KMS-11 (cell line): ENCODE data around the gene SELENOF.
"Not testable (repeated sequence)": the region's sequence is repeated elsewhere in the genome, so short reads cannot be mapped to it uniquely, and the experiment has no call there.

Experiments used
- H2AFZ ChIP-seq: fragments of 200-600 bp; sonication (generic); 2 replicates; pipeline ENCODE4 v1.6.1; 2016; ENCODE audit warnings: antibody characterized with exemption, mixed run types, low read depth
- H3K27ac ChIP-seq: fragments of 200-600 bp; sonication (generic); 2 replicates; pipeline ENCODE4 v1.6.1; 2016; ENCODE audit warnings: mild to moderate bottlenecking, mixed run types
- H3K27me3 ChIP-seq: fragments of 200-600 bp; sonication (generic); 2 replicates; pipeline ENCODE4 v1.6.1; 2017; ENCODE audit warnings: mild to moderate bottlenecking, low read depth, mixed run types, moderate library complexity; ENCODE audit not compliant: insufficient read depth
- H3K36me3 ChIP-seq: fragments of 200-600 bp; sonication (generic); 2 replicates; pipeline ENCODE4 v1.6.1; 2017; ENCODE audit warnings: mild to moderate bottlenecking, mixed run types; ENCODE audit not compliant: insufficient read depth
- H3K4me1 ChIP-seq: fragments of 200-600 bp; sonication (generic); 2 replicates; pipeline ENCODE4 v1.6.1; 2016; ENCODE audit warnings: mild to moderate bottlenecking, low read depth, mixed run types; ENCODE audit not compliant: poor library complexity, severe bottlenecking
- H3K4me2 ChIP-seq: fragments of 200-600 bp; sonication (generic); 2 replicates; pipeline ENCODE4 v1.7.0; 2016; ENCODE audit warnings: mild to moderate bottlenecking, mixed run types
- H3K4me3 ChIP-seq: fragments of 200-600 bp; sonication (generic); IDR thresholded peaks from 2 replicates; pipeline ENCODE4 v1.6.1; 2017; ENCODE audit warnings: low read depth, low read length, mixed read lengths; ENCODE audit not compliant: insufficient read depth
- H3K79me2 ChIP-seq: fragments of 200-600 bp; sonication (generic); 2 replicates; pipeline ENCODE4 v1.6.1; 2016; ENCODE audit warnings: low read depth, mixed run types; ENCODE audit not compliant: insufficient read depth
- H3K9ac ChIP-seq: fragments of 200-600 bp; sonication (generic); 2 replicates; pipeline ENCODE4 v1.6.1; 2016; ENCODE audit warnings: mild to moderate bottlenecking, mixed run types
- H4K20me1 ChIP-seq: fragments of 200-600 bp; sonication (generic); 2 replicates; pipeline ENCODE4 v1.6.1; 2016; ENCODE audit warnings: mild to moderate bottlenecking, mixed run types; ENCODE audit not compliant: insufficient read depth
- CTCF ChIP-seq: fragments of 200-600 bp; sonication (generic); conservative IDR thresholded peaks from 2 replicates; pipeline ENCODE4 v1.6.1; 2017; ENCODE audit warnings: low read depth, mild to moderate bottlenecking, antibody characterized with exemption, low read length, moderate library complexity, mixed read lengths

Gene SELENOF

GRCh38 chr1:86906419-86906818 is 7.5 kb downstream of the SELENOF start:
- Histone ChIP-seq H3K9ac (no peak overlapping the region), H3K27me3 (no peaks in the 10 kb centered on the region), H3K79me2 (peaks cover 68% of the 10 kb centered on the region), H2AFZ (no peak overlapping the region), H3K36me3 (no peaks in the 10 kb centered on the region; the same call in 1 of the 2 replicates), H3K27ac (no peak overlapping the region), H3K4me2 (no peak overlapping the region), H3K4me1 (no peaks in the 10 kb centered on the region), H3K4me3 (no peak overlapping the region), H4K20me1 (peaks cover 5% of the 10 kb centered on the region; the same call in 1 of the 2 replicates)
- no peak for TF ChIP-seq CTCF

- Histone ChIP-seq H3K4me3 (no peak overlapping the region), H3K4me2 (no peak overlapping the region), H3K36me3 (no peaks in the 10 kb centered on the region; the same call in 1 of the 2 replicates), H3K9ac (no peak overlapping the region), H3K79me2 (peaks cover 63% of the 10 kb centered on the region), H3K27me3 (no peaks in the 10 kb centered on the region), H4K20me1 (peaks cover 5% of the 10 kb centered on the region; the same call in 1 of the 2 replicates), H3K4me1 (no peaks in the 10 kb centered on the region), H3K27ac (no peak overlapping the region), H2AFZ (no peak overlapping the region)
- no peak for TF ChIP-seq CTCF
These were observed 8.1 kb downstream of the SELENOF start for GRCh38 chr1:86905875-86906274.

- not testable (repeated sequence) for H4K20me1 ChIP-seq, H3K27me3 ChIP-seq, H3K4me2 ChIP-seq, H3K4me1 ChIP-seq, H3K9ac ChIP-seq, H3K4me3 ChIP-seq, H3K36me3 ChIP-seq, H2AFZ ChIP-seq, H3K27ac ChIP-seq, H3K79me2 ChIP-seq
These were observed 14.5 kb downstream of the SELENOF start for GRCh38 chr1:86899401-86899800.

GRCh38 chr1:86888327-86888726 is 25.6 kb downstream of the SELENOF start:
- no peaks in the 10 kb centered on the region for H3K27me3 ChIP-seq
- H3K79me2 ChIP-seq: no peaks in the 10 kb centered on the region
- H3K4me1 ChIP-seq: peaks cover 10% of the 10 kb centered on the region
- no peaks in the 10 kb centered on the region for H3K36me3 ChIP-seq
- H3K4me2 ChIP-seq: no peak overlapping the region
- no peak overlapping the region for H3K9ac ChIP-seq
- H3K27ac ChIP-seq: no peak overlapping the region
- H3K4me3 ChIP-seq: no peak overlapping the region
- H4K20me1 ChIP-seq: no peaks in the 10 kb centered on the region
- no peak for TF ChIP-seq CTCF
- H2AFZ ChIP-seq: no peak overlapping the region

- Histone ChIP-seq H3K79me2 (no peaks in the 10 kb centered on the region), H3K27ac (no peak overlapping the region), H3K9ac (no peak overlapping the region), H3K4me1 (peaks cover 10% of the 10 kb centered on the region), H4K20me1 (no peaks in the 10 kb centered on the region), H3K4me3 (no peak overlapping the region), H3K27me3 (no peaks in the 10 kb centered on the region), H3K4me2 (no peak overlapping the region), H3K36me3 (no peaks in the 10 kb centered on the region), H2AFZ (no peak overlapping the region)
- TF ChIP-seq CTCF: no peak
These were observed 26.3 kb downstream of the SELENOF start for GRCh38 chr1:86887479-86888162.
